ENCODE results near the gene NRBP1.
A peak's percentile ranks its signal among the peaks of the same experiment; 100 is the strongest.

NRBP1 gene

DNA sequence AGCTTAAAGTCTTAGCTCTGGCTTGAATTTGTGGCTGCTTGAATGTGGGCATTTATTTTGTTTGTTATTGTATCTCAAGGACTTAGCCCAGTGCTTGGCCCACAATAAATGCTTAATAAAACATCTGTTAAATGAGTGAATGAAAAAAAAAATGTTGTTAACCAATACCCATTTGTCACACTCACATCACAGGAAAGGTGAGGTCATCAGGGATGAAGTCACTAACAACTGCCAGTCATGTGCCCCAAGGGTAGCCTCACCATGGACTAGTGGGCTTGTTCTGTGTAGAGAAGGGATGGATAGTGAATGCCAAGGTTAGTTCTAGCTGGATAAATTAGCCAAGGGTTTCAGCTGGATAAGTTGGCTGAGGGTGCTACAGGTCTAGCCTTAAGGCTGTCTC, 3.0 kb downstream of the NRBP1 start:
- H3K27ac ChIP-seq: no peak overlapping the region
- peaks cover 54% of the 10 kb centered on the region for H3K36me3 ChIP-seq
- no peaks in the 10 kb centered on the region for H3K9me3 ChIP-seq (ENCODE audit: severe bottlenecking)
- H3K4me3 ChIP-seq (ENCODE audit: low read depth, low read length): no peak overlapping the region
- TF ChIP-seq, protein P1, sequence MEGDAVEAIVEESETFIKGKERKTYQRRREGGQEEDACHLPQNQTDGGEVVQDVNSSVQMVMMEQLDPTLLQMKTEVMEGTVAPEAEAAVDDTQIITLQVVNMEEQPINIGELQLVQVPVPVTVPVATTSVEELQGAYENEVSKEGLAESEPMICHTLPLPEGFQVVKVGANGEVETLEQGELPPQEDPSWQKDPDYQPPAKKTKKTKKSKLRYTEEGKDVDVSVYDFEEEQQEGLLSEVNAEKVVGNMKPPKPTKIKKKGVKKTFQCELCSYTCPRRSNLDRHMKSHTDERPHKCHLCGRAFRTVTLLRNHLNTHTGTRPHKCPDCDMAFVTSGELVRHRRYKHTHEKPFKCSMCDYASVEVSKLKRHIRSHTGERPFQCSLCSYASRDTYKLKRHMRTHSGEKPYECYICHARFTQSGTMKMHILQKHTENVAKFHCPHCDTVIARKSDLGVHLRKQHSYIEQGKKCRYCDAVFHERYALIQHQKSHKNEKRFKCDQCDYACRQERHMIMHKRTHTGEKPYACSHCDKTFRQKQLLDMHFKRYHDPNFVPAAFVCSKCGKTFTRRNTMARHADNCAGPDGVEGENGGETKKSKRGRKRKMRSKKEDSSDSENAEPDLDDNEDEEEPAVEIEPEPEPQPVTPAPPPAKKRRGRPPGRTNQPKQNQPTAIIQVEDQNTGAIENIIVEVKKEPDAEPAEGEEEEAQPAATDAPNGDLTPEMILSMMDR (IDR thresholded peaks at IDR 0.05; ENCODE audit: low read depth, low read length): no peak
- no peaks in the 10 kb centered on the region for H3K27me3 ChIP-seq (ENCODE audit: insufficient read depth, low read depth, severe bottlenecking)
- no peak for DNase-seq

DNA sequence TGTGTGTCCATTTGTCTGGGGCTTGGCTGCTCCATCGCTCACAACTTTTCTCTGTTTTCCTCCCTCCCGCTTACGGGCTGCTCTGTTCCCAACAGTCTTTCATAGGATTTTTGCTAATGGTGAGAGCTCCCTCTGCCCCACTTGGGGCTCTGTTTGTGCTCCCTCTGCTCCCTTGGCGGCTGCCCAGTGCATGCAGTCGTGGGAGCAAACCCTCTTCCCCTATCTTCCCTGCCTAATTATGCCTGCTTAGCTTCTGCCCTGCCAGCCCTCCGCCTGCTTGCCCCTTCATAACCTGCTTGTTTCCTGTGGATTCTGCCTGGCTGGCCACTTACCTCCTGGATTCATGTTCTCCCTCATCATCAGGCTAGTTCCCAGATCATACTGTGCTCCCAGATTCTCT, 7.2 kb downstream of the NRBP1 start:
- Histone ChIP-seq H3K4me3 (ENCODE audit: low read depth, low read length) (no peak overlapping the region), H3K27me3 (ENCODE audit: insufficient read depth, low read depth, severe bottlenecking) (no peaks in the 10 kb centered on the region), H3K36me3 (peaks cover 92% of the 10 kb centered on the region), H3K27ac (peak overlapping the region; percentile 32; the same call in 1 of the 2 replicates), H3K9me3 (ENCODE audit: severe bottlenecking) (no peaks in the 10 kb centered on the region)
- DNase-seq: no peak
- TF ChIP-seq, protein P1 (IDR thresholded peaks at IDR 0.05; ENCODE audit: low read depth, low read length): no peak

DNA sequence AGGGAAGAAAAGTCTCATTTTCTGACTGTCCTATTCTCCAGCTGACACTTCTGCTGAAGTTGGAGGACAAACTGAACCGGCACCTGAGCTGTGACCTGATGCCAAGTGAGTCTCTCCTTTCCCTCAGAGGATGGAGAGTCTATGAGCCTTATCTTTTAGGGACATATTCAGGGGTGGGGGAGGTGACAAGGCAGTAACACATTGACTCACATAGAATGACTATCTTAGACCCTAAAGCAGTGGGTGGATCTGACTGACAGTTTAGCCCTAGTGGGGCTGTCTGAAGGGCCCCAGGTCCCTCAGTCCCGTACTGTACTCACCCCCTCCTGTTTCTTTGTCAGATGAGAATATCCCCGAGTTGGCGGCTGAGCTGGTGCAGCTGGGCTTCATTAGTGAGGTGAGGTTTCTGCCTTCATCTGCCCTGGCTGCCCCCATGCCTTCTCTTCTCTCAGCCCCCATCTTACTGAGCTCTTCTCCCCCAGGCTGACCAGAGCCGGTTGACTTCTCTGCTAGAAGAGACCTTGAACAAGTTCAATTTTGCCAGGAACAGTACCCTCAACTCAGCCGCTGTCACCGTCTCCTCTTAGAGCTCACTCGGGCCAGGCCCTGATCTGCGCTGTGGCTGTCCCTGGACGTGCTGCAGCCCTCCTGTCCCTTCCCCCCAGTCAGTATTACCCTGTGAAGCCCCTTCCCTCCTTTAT, 12.9 kb downstream of the NRBP1 start:
- TF ChIP-seq, protein P1 (IDR thresholded peaks at IDR 0.05; ENCODE audit: low read depth, low read length): no peak
- no peak for DNase-seq
- no peak overlapping the region for H3K27ac ChIP-seq
- no peaks in the 10 kb centered on the region for H3K9me3 ChIP-seq (ENCODE audit: severe bottlenecking)
- peaks cover 91% of the 10 kb centered on the region for H3K36me3 ChIP-seq
- H3K27me3 ChIP-seq (ENCODE audit: insufficient read depth, low read depth, severe bottlenecking): no peaks in the 10 kb centered on the region
- H3K4me3 ChIP-seq (ENCODE audit: low read depth, low read length): no peak overlapping the region

DNA sequence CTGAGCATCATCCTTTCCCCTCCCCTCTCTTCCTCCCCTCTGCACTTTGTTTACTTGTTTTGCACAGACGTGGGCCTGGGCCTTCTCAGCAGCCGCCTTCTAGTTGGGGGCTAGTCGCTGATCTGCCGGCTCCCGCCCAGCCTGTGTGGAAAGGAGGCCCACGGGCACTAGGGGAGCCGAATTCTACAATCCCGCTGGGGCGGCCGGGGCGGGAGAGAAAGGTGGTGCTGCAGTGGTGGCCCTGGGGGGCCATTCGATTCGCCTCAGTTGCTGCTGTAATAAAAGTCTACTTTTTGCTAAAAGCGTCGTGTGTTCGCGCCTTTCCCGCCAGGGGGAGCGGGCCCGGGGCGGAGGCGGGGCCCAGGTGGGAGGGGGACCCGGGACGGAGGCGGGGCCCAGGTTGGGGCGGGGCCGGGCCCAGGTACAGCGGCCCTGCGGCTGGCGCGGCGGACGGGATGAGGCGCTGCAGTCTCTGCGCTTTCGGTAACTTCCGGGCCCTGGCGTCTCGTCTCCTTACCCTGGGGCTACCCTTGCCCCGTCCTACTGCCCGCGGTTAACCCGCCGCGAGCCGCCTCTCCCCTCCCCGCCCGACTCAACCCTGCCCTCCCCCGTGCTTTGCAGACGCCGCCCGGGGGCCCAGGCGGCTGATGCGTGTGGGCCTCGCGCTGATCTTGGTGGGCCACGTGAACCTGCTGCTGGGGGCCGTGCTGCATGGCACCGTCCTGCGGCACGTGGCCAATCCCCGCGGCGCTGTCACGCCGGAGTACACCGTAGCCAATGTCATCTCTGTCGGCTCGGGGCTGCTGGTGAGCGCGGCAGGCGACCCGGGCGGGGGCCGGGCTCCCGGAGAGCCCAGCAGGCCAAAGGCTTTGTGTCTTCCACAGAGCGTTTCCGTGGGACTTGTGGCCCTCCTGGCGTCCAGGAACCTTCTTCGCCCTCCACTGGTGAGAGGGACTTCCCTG, 13.8 kb downstream of the NRBP1 start, which contains the start of gene KRTCAP3:
Gene KRTCAP3 (plus strand): TSS at position 424 of the 962 bp plus-strand sequence. CDS start 32 bp downstream, at position 456.
- Histone ChIP-seq H3K36me3 (peaks cover 85% of the 10 kb centered on the region), H3K27ac (no peak within 1 kb of the TSS), H3K4me3 (ENCODE audit: low read depth, low read length) (no peak within 1 kb of the TSS), H3K27me3 (ENCODE audit: insufficient read depth, low read depth, severe bottlenecking) (no peaks in the 10 kb centered on the region), H3K9me3 (ENCODE audit: severe bottlenecking) (no peaks in the 10 kb centered on the region)
- DNase-seq: no peak
- TF ChIP-seq, protein P1 (IDR thresholded peaks at IDR 0.05; ENCODE audit: low read depth, low read length): no peak

DNA sequence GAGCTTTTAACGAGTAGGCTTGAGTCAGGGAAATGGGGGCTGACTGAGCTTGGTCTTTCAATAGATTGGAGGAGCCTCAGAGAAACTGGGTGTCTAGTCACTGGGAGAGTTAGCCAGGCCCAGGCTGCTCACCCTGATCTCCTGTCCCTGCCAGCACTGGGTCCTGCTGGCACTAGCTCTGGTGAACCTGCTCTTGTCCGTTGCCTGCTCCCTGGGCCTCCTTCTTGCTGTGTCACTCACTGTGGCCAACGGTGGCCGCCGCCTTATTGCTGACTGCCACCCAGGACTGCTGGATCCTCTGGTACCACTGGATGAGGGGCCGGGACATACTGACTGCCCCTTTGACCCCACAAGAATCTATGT, 14.5 kb downstream of the NRBP1 start:
- Histone ChIP-seq H3K27me3 (ENCODE audit: insufficient read depth, low read depth, severe bottlenecking) (no peaks in the 10 kb centered on the region), H3K4me3 (ENCODE audit: low read depth, low read length) (no peak overlapping the region), H3K9me3 (ENCODE audit: severe bottlenecking) (no peaks in the 10 kb centered on the region), H3K27ac (no peak overlapping the region), H3K36me3 (peaks cover 83% of the 10 kb centered on the region)
- TF ChIP-seq, protein P1 (IDR thresholded peaks at IDR 0.05; ENCODE audit: low read depth, low read length): no peak
- no peak for DNase-seq
